GM18907 (cell line): Measurements from ENCODE around the gene TGFA.

Experiments used
- ATAC-seq: cut with Tn5 transposase; IDR thresholded peaks from one replicate; pipeline ENCODE4 v1.9.1; 2021; ENCODE audit warnings: mild to moderate bottlenecking, moderate library complexity; ENCODE audit not compliant: unreplicated experiment

Gene TGFA

GRCh38 chr2:70553584-70554337 lies at the start of gene TGFA:
TSS of gene TGFA (minus strand) at chr2:70553826. CDS start at chr2:70553767, 59 bp downstream.
- peak; percentile 67 for ATAC-seq

- no peak for ATAC-seq
These were observed 49.4 kb upstream of the TGFA start for GRCh38 chr2:70603066-70603465.

- no peak for ATAC-seq
These were observed 44.6 kb upstream of the TGFA start for GRCh38 chr2:70598197-70598596.

GRCh38 chr2:70596739-70597138 lies 43.1 kb upstream of the TGFA start:
- ATAC-seq = no peak

GRCh38 chr2:70596293-70596692 lies 42.7 kb upstream of the TGFA start:
- no peak for ATAC-seq

- ATAC-seq = no peak
These were observed 29.5 kb upstream of the TGFA start for GRCh38 chr2:70583091-70583490.

GRCh38 chr2:70580352-70580751 lies 26.7 kb upstream of the TGFA start:
- ATAC-seq = no peak

- no peak for ATAC-seq
These were observed 21.0 kb upstream of the TGFA start for GRCh38 chr2:70574618-70575017.

- ATAC-seq = no peak
These were observed 20.5 kb upstream of the TGFA start for GRCh38 chr2:70574109-70574508.

- ATAC-seq = no peak
These were observed 16.5 kb upstream of the TGFA start for GRCh38 chr2:70570041-70570661.

GRCh38 chr2:70569559-70569958 lies 15.9 kb upstream of the TGFA start:
- ATAC-seq = no peak

GRCh38 chr2:70566906-70567305 lies 13.3 kb upstream of the TGFA start:
- no peak for ATAC-seq

GRCh38 chr2:70566464-70566863 lies 12.8 kb upstream of the TGFA start:
- no peak for ATAC-seq

GRCh38 chr2:70565039-70565731 lies 11.6 kb upstream of the TGFA start:
- no peak for ATAC-seq

GRCh38 chr2:70561893-70562292 lies 8.3 kb upstream of the TGFA start:
- no peak for ATAC-seq

GRCh38 chr2:70560442-70560841 lies 6.8 kb upstream of the TGFA start:
- no peak for ATAC-seq

GRCh38 chr2:70560040-70560439 lies 6.4 kb upstream of the TGFA start:
- ATAC-seq = no peak

- ATAC-seq = no peak
These were observed 4.7 kb upstream of the TGFA start for GRCh38 chr2:70558195-70558808.

- ATAC-seq = no peak
These were observed 3.7 kb upstream of the TGFA start for GRCh38 chr2:70557171-70557838.

- ATAC-seq = no peak
These were observed 3.0 kb upstream of the TGFA start for GRCh38 chr2:70556608-70557007.

GRCh38 chr2:70554338-70554892 lies 789 bp upstream of the TGFA start:
- no peak for ATAC-seq
